HepG2 (cell line): ENCODE results near the gene SH3YL1. TPM values are rescaled to one million over a fixed set of nuclear protein-coding genes. Genes with fewer than 3 reads are reported as not detected.

ENCODE experiments used
- ATAC-seq: fragments of 200-7000 bp; cut with Tn5 transposase; 3 replicates; pipeline ENCODE4 v1.9.1; 2020; ENCODE audit warnings: mild to moderate bottlenecking, moderate library complexity
- BruUV-seq: library from RNA; stranded (reverse); fragments of 400-500 nt; replicated peaks from 2 replicates; lab custom pipeline; 2021; lab: Mats Ljungman, UMichigan
- CTCF ChIA-PET: fragments of 300-600 bp; formaldehyde crosslinking; extraction: SDS; loops from one replicate; lab custom pipeline; 2021; ENCODE audit warnings: low total read pairs, inconsistent platforms, low intra/inter-chr PET ratio; lab: Yijun Ruan, JAX
- POLR2A ChIA-PET: fragments of 350-600 bp; sonication (Branson Sonifier 250); formaldehyde crosslinking; loops from one replicate; lab custom pipeline; 2020; ENCODE audit warnings: antibody characterized with exemption, inconsistent platforms; lab: Yijun Ruan, JAX
- DNase-seq: peaks from one replicate; pipeline ENCODE4 v3.0.0-alpha.2; 2015; ENCODE audit warnings: low spot score
- FAIRE-seq: peaks from 3 replicates; lab custom pipeline; 2011; peaks lifted over from hg19 to GRCh38; lab: Jason Lieb, UNC
- H2AFZ ChIP-seq: one replicate; pipeline ENCODE4 v1.6.1; 2011; ENCODE audit warnings: low read length, inconsistent platforms
- H3K27ac ChIP-seq: fragments of 300-600 bp; 3 replicates; pipeline ENCODE4 v1.8.0; 2011; ENCODE audit warnings: mixed run types, mild to moderate bottlenecking, mixed read lengths, low read length, inconsistent platforms; ENCODE audit not compliant: insufficient read depth; ENCODE audit errors: extremely low read length
- H3K27me3 ChIP-seq, 2 experiments: fragments of 200-600 bp in 1 of 2; 2 replicates in 1 of 2; 3 replicates in 1 of 2; pipeline versions ENCODE4 v1.6.0 to v1.8.0; 2011; ENCODE audit warnings: low read length in 2 of 2, mild to moderate bottlenecking in 2 of 2, moderate library complexity in 2 of 2, inconsistent platforms in 1 of 2; ENCODE audit not compliant: insufficient read depth in 2 of 2, control insufficient read depth in 1 of 2
- H3K36me3 ChIP-seq, 2 experiments: fragments of 200-600 bp in 1 of 2; replicated peaks in 1 of 2; 2 replicates in 1 of 2; 3 replicates in 1 of 2; pipeline versions ENCODE4 v1.5.1 to v1.8.0; 2011; ENCODE audit warnings: low read length in 2 of 2, inconsistent platforms in 1 of 2; ENCODE audit not compliant: insufficient read depth in 2 of 2, control insufficient read depth in 1 of 2
- H3K4me1 ChIP-seq: 2 replicates; pipeline ENCODE4 v1.5.1; 2012; ENCODE audit warnings: low read length, inconsistent platforms; ENCODE audit not compliant: insufficient read depth
- H3K4me2 ChIP-seq: 2 replicates; pipeline ENCODE4 v1.6.0; 2011; ENCODE audit warnings: low read depth, low read length, inconsistent platforms
- H3K4me3 ChIP-seq, 3 experiments: fragments of 200-600 bp in 1 of 3; sonication (generic), shearing (Covaris generic) in 1 of 3; replicated peaks in 1 of 3; 2 replicates each; pipeline ENCODE4 v1.5.1; 2011 to 2016; ENCODE audit warnings: low read length in 3 of 3, inconsistent platforms in 2 of 3, low read depth in 2 of 3, mild to moderate bottlenecking in 2 of 3, control low read depth in 1 of 3, mixed read lengths in 1 of 3; ENCODE audit not compliant: insufficient read depth in 1 of 3
- H3K79me2 ChIP-seq: one replicate; pipeline ENCODE4 v1.6.1; 2011; ENCODE audit warnings: low read length, inconsistent platforms; ENCODE audit not compliant: insufficient read depth
- H3K9ac ChIP-seq: 2 replicates; pipeline ENCODE4 v1.6.0; 2011; ENCODE audit warnings: mild to moderate bottlenecking, low read depth, low read length, inconsistent platforms; ENCODE audit not compliant: insufficient read depth
- H3K9me3 ChIP-seq: 2 replicates; pipeline ENCODE4 v1.5.1; 2012; ENCODE audit warnings: mild to moderate bottlenecking, low read length
- H4K20me1 ChIP-seq: 2 replicates; pipeline ENCODE4 v1.6.0; 2011; ENCODE audit warnings: inconsistent platforms, mild to moderate bottlenecking, low read length, moderate library complexity; ENCODE audit not compliant: insufficient read depth
- GLMP ChIP-seq: sonication (generic); formaldehyde crosslinking; IDR thresholded peaks from 2 replicates; pipeline ENCODE4 v1.9.0; 2021; ENCODE audit warnings: missing genetic modification reagents, mild to moderate bottlenecking, borderline replicate concordance
- HNF1A ChIP-seq, 2 experiments: sonication (generic) in 1 of 2; formaldehyde crosslinking in 1 of 2; IDR thresholded peaks; 2 replicates each; pipeline versions ENCODE4 v1.4.0 to v1.6.1; 2016 to 2020; ENCODE audit warnings: borderline replicate concordance in 1 of 2, low read depth in 1 of 2, mild to moderate bottlenecking in 1 of 2, missing genetic modification reagents in 1 of 2
- MNT ChIP-seq: fragments of 450-650 bp; IDR thresholded peaks from 2 replicates; pipeline ENCODE4 v1.6.1; 2016
- NFKBIZ ChIP-seq: IDR thresholded peaks from 2 replicates; pipeline ENCODE4 v1.6.1; 2018; ENCODE audit warnings: missing genetic modification reagents, missing compliant biosample characterization
- POLR2A ChIP-seq, 2 experiments: IDR thresholded peaks; 2 replicates each; pipeline ENCODE4 v1.6.1; 2011; ENCODE audit warnings: low read depth in 2 of 2, low read length in 2 of 2, mild to moderate bottlenecking in 1 of 2, moderate library complexity in 1 of 2; ENCODE audit not compliant: insufficient read depth in 1 of 2
- SP2 ChIP-seq: sonication (generic); formaldehyde crosslinking; IDR thresholded peaks from 2 replicates; pipeline ENCODE4 v1.5.1; 2020; ENCODE audit warnings: mild to moderate bottlenecking, missing genetic modification reagents
- SUZ12 ChIP-seq: fragments of 150-350 bp; IDR thresholded peaks from 2 replicates; pipeline ENCODE4 v1.6.1; 2014; ENCODE audit warnings: low read depth, low read length
- TEAD2 ChIP-seq: sonication (generic); formaldehyde crosslinking; IDR thresholded peaks from 2 replicates; pipeline ENCODE4 v1.9.0; 2021; ENCODE audit warnings: missing genetic modification reagents
- ZBTB21 ChIP-seq: sonication (generic); formaldehyde crosslinking; IDR thresholded peaks from 2 replicates; pipeline ENCODE4 v1.4.0; 2020; ENCODE audit warnings: missing genetic modification reagents
- ZFP36 ChIP-seq: fragments of 150-350 bp; IDR thresholded peaks from 2 replicates; pipeline ENCODE4 v1.6.1; 2018; ENCODE audit warnings: borderline replicate concordance, low read length, low read depth; ENCODE audit not compliant: partially characterized antibody
- ZFP36L2 ChIP-seq: sonication (generic); formaldehyde crosslinking; IDR thresholded peaks from 2 replicates; pipeline ENCODE4 v1.4.0; 2020; ENCODE audit warnings: missing genetic modification reagents
- ZNF143 ChIP-seq: sonication (generic); formaldehyde crosslinking; IDR thresholded peaks from 2 replicates; pipeline ENCODE4 v1.4.0; 2020; ENCODE audit warnings: missing genetic modification reagents
- ZNF296 ChIP-seq: sonication (generic); formaldehyde crosslinking; conservative IDR thresholded peaks from 2 replicates; pipeline ENCODE4 v1.5.0; 2020; ENCODE audit warnings: mild to moderate bottlenecking, missing genetic modification reagents
- WGBS: methylation state at CpG from one replicate; pipeline ENCODE4 v1.1.6; 2017; ENCODE audit warnings: low lambda C conversion rate; 5-methylcytosine and 5-hydroxymethylcytosine counted together
- in situ Hi-C: cut with HindIII; loops from 2 replicates; pipeline ENCODE4 v1.10.0; 2017; ENCODE audit warnings: low pct_unique_long_range_greater_than_20kb; ENCODE audit not compliant: extremely low pct_ligation_motif_present
- intact Hi-C: fragments of 100-400 bp; cut with micrococcal nuclease; formaldehyde crosslinking; loops from one replicate; pipeline ENCODE4 v1.10.0; 2022; ENCODE audit not compliant: unreplicated experiment
- polyA plus RNA-seq, 8 experiments: library from polyadenylated mRNA; depleted of rRNA in 3 of 8; stranded (reverse) in 7 of 8; unstranded in 1 of 8; fragments of >200 nt; fragmentation: Illumina TruSeq in 4 of 8; extraction: Trizol in 4 of 8; gene quantifications; 2 replicates each; pipeline versions ENCODE4 v1.2.1 to v1.2.3, GENCODE V29; 2011 to 2016; ENCODE audit warnings: low read depth in 4 of 8, missing spikeins in 1 of 8, mixed read lengths in 1 of 8; ENCODE audit not compliant: insufficient read depth in 1 of 8
- total RNA-seq, 5 experiments: library from RNA; depleted of rRNA; stranded (reverse); fragments of >200 nt; fragmentation: Illumina TruSeq; extraction: Trizol; gene quantifications; 2 replicates each; pipeline ENCODE4 v1.2.3, GENCODE V29; 2016; ENCODE audit warnings: low read depth in 1 of 5

The SH3YL1 gene
- total and polyA plus RNA-seq, 2 of the 13 experiments (the other 11 are each of a cell fraction or from before 2014, with no cell fraction given), result 13.0 to 48.2 TPM

- in situ Hi-C loops, result no loop called here
- Histone ChIP-seq H3K4me2 (no peak overlapping the region), H4K20me1 (no peaks in the 10 kb centered on the region), H3K4me1 (peaks cover 7% of the 10 kb centered on the region), H2AFZ (no peak overlapping the region), H3K4me3 (no peak overlapping the region), H3K79me2 (no peaks in the 10 kb centered on the region), H3K27ac (no peak overlapping the region), H3K36me3 (peaks cover 6 to 19% of the 10 kb centered on the region in 2 experiments), H3K9ac (no peak overlapping the region), H3K9me3 (no peaks in the 10 kb centered on the region), H3K27me3 (no peaks in the 10 kb centered on the region)
- ChIA-PET POLR2A (no interaction called here), CTCF (no interaction called here)
- no TSS peak for BruUV-seq
- no peak for FAIRE-seq
- DNase-seq, result no peak
- intact Hi-C loops, result no loop called here
- ATAC-seq, result no peak
- WGBS, result 94% methylated on average over 4 of the region's 4 CpGs
- no peak for TF ChIP-seq SUZ12
- TF ChIP-seq TEAD2 (CRISPR knock-in tag), result no peak
- TF ChIP-seq HNF1A (IDR thresholded peaks at IDR 0.05; ENCODE audit: low read depth), result no peak
- no peak for TF ChIP-seq HNF1A (CRISPR knock-in tag; IDR thresholded peaks at IDR 0.05; ENCODE audit: borderline replicate concordance)
- no peak for TF ChIP-seq NFKBIZ (CRISPR knock-in tag)
- no peak for TF ChIP-seq ZNF296
- TF ChIP-seq ZNF143, result no peak
- no peak for TF ChIP-seq ZFP36L2 (CRISPR knock-in tag)
- TF ChIP-seq ZFP36, result no peak
- no peak for TF ChIP-seq ZBTB21 (CRISPR knock-in tag)
- TF ChIP-seq GLMP, result no peak
- no peak for TF ChIP-seq POLR2A (IDR thresholded peaks at IDR 0.05; ENCODE audit: insufficient read depth in 1 of 2, low read depth in 2 of 2, low read length in 2 of 2)
- TF ChIP-seq MNT, result no peak
- TF ChIP-seq SP2, result no peak
Measured at GRCh38 chr2:223451-223850, 40.4 kb downstream of the SH3YL1 start.
